COLO668 (cell line): Measurements from ENCODE around the gene ZNF335.

ENCODE experiments used
- DNase-seq: peaks from one replicate; lab custom pipeline; 2025; ENCODE audit not compliant: unreplicated experiment; lab: John Stamatoyannopoulos, UW

Gene ZNF335, protein sequence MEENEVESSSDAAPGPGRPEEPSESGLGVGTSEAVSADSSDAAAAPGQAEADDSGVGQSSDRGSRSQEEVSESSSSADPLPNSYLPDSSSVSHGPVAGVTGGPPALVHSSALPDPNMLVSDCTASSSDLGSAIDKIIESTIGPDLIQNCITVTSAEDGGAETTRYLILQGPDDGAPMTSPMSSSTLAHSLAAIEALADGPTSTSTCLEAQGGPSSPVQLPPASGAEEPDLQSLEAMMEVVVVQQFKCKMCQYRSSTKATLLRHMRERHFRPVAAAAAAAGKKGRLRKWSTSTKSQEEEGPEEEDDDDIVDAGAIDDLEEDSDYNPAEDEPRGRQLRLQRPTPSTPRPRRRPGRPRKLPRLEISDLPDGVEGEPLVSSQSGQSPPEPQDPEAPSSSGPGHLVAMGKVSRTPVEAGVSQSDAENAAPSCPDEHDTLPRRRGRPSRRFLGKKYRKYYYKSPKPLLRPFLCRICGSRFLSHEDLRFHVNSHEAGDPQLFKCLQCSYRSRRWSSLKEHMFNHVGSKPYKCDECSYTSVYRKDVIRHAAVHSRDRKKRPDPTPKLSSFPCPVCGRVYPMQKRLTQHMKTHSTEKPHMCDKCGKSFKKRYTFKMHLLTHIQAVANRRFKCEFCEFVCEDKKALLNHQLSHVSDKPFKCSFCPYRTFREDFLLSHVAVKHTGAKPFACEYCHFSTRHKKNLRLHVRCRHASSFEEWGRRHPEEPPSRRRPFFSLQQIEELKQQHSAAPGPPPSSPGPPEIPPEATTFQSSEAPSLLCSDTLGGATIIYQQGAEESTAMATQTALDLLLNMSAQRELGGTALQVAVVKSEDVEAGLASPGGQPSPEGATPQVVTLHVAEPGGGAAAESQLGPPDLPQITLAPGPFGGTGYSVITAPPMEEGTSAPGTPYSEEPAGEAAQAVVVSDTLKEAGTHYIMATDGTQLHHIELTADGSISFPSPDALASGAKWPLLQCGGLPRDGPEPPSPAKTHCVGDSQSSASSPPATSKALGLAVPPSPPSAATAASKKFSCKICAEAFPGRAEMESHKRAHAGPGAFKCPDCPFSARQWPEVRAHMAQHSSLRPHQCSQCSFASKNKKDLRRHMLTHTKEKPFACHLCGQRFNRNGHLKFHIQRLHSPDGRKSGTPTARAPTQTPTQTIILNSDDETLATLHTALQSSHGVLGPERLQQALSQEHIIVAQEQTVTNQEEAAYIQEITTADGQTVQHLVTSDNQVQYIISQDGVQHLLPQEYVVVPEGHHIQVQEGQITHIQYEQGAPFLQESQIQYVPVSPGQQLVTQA (N-terminal part only)

DNA sequence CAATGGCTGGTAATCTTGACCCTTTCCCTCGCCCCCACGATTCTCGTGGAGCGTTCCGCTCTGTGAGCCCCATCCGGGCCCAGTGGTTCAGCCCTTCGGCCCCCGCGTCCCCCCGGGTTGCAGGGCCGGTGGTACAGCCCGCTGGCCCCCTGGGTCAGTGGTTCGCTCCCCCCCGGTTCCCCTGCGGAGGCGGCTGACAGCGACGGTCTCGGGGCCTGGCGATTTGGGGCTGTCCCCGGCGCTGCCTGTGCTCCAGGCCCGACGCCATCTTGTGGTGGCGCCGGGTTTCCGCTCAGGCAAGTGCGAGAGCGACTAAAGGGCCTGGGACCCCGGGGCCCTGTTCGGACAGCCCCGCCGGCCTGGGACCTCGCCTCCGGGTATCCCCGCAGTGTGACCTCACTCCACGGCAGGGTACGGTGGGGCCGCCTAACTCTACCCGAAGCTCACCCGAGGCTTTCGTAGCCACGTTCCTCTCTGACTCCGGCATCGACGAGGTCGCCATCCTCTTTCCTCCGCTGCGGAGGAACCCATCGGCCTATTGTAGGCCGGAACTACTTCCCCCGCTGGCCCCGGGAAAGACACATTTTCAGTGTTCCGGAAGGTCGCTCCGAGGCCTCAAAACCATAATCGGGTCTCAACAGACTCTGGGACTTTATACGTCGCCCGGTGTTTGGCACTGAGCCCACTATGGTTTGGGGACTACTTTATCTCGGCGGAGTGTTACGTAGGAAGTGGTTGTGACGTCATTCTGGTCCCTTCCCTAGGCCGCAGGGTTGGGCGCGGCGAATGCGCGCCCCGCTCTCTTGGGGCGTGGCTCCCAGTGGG lies at the start of gene ZNF335:
Gene ZNF335 (minus strand): TSS at position 529 of the 825 bp plus-strand sequence. CDS start 793 bp downstream, outside the sequence.
- DNase-seq = peak; percentile 98

DNA sequence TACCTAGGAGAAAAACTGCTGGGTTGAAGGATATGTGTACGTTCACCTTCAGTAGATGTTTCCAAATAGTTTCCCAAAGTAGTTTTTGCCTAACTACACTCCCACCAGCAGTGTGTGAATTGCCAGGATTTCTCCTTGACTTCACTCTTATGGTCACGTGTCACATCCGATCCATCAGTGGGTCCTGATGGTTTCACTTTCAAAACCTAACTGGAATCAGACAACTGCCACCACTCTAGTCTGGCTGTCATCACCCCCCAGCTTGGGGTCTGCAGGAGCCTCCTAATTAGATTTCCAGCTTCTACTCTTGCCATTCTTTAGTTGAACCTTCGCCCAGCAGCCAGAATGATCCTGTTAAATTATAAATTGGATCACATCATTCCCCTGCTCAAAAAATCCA lies 48.6 kb upstream of the ZNF335 start:
- DNase-seq = no peak

DNA sequence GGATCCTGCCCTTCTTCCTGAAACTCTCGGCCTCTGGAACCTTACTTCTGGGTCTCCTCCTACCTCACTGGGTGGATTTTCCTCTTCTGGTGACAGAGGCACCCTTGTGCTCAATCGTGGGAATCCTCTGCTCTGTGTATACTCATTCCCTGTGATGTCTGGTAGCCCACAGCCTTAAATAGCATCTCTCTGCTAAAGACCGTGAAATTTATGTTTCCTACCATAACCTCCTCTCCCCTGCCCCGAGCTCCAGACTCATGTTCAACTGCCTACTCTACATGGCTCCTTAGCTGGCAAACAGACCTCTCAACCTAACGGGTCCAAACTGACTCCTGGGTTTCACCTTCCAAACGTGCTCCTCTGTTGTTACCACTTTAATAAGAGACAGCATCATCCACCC lies 46.6 kb upstream of the ZNF335 start:
- DNase-seq = no peak

DNA sequence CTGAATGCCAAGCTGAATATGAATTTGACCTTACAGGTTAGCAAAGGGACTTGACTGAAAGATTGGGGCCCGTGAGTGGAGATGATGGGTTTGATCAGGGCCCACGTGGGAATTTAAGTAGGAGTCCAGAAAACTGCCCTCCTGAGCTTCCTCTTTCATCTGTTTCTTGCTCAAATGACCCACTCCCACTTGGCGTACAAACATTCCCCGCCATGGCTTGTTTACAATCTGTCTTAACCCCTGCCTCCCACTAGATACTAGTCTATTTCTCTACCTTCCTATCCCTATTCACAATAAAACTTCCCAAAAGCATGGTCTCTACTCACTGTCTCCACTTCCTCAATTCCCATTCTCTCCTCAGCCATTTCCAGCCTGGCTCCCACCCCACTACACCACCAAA lies 46.1 kb upstream of the ZNF335 start:
- DNase-seq = no peak

DNA sequence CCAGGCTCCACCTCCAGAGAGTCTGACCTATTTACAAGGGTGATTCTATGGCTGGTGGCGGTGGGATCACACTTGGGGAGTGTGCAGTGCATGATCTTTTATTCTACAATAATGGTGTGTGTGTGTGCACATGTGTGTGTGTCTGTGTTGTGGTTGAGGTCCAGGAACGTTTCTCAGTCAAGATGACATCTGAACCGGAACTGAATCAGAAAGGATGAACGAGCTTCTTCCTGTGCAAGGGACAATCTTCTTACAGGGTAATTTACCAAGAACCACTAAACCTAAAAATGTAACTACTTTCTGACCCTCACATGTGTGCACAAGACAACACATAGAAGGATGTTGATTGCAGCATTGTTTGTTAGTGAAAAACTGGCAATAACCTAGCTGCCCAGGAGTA lies 45.3 kb upstream of the ZNF335 start:
- no peak for DNase-seq

DNA sequence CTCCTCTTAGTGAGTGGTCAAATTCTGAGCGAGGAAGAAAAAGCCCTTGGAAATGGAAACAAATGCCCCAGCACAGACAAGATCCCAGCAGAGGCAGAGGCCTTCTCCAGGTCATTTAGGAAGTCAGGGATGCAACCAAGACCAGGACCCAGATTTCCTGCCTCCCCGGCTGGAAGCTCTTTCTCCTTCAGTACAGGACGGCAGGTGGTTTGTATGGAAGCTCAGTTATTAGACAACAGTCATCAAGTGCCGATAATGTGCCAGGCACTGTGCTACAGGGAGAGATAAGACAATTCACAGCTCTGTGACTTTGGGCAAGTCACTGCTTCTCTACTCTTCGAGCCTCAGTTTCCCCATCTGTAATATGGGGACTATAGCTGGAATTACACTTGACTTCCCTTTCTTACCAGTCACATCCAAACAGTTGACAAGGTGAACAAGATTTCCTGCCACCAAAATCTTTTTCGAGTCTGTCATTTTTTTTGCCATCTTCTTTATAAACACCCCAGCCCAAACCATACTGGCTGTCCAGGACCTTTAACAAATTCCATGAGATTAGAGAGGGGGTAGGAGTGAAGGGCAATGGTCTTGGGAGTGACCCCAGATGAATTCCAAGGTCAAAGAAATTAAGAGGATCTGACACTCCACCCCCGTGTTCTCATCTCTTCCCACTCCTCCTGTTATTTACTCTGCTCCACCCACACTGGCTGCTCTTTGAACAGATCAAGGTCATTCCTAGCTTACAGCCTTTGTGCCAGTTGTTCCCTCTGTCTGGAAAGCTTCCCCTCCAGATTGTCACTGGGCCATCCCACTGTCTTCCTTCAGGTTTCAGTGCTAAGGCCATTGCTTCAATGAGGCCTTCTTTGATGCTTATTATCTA lies 42.8 kb upstream of the ZNF335 start:
- DNase-seq = no peak

DNA sequence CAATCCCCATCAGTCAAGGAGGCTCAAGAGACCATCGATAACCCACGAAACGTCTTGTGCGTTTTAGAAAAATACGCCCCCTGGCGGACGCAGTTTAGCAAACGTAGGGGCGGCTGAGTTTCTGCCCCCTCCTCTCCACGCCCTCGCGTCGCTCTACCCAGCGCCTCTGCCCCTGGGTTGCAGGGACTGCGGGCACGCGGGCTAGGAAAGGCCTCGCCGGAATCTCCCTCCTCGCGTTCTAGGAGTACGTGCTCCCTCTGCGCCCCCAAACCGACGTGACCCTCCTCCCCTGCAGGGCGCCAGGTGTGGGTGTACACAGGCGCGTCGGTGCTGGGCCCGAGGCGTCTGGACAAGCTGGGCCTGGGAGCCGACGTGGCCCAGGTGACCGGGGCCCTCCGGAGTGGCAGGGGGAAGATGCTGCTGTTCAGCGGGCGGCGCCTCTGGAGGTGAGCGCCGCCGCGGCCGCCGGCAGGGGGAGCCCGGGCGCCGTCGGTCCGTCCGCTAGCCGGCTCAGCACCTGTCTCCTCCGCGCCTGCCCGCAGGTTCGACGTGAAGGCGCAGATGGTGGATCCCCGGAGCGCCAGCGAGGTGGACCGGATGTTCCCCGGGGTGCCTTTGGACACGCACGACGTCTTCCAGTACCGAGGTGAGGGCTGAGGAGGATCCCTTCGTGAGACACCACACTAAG lies 42.0 kb upstream of the ZNF335 start:
- DNase-seq = peak; percentile 92

DNA sequence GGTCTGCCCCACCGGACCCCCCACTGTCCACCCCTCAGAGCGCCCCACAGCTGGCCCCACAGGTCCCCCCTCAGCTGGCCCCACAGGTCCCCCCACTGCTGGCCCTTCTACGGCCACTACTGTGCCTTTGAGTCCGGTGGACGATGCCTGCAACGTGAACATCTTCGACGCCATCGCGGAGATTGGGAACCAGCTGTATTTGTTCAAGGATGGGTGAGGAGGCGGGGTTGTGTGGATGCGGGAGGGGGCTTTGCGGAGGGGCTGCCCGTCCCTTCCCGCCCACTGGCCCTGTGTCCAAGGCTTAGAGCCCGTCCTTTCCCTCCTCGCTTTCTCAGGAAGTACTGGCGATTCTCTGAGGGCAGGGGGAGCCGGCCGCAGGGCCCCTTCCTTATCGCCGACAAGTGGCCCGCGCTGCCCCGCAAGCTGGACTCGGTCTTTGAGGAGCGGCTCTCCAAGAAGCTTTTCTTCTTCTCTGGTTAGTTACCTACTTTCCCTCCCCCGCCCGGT lies 41.4 kb upstream of the ZNF335 start:
- DNase-seq = no peak

DNA sequence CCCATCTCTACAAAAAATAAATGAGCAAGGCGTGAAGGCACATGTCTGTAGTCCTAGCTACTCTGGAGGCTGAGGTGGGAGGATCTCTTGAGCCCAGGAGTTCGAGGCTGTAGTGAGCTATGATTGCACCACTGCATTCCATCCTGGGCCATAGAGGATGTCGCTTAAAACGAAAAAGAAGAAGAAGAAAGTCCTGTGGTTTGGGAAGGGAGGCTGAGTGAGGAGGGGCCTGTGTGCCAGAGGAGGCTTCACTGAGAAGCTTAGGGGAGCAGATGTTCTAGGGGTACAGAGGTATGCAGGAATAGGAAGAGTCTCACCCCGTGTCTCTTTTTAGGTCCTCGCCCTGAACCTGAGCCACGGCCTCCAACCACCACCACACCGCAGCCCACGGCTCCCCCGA lies 40.9 kb upstream of the ZNF335 start:
- DNase-seq = no peak

DNA sequence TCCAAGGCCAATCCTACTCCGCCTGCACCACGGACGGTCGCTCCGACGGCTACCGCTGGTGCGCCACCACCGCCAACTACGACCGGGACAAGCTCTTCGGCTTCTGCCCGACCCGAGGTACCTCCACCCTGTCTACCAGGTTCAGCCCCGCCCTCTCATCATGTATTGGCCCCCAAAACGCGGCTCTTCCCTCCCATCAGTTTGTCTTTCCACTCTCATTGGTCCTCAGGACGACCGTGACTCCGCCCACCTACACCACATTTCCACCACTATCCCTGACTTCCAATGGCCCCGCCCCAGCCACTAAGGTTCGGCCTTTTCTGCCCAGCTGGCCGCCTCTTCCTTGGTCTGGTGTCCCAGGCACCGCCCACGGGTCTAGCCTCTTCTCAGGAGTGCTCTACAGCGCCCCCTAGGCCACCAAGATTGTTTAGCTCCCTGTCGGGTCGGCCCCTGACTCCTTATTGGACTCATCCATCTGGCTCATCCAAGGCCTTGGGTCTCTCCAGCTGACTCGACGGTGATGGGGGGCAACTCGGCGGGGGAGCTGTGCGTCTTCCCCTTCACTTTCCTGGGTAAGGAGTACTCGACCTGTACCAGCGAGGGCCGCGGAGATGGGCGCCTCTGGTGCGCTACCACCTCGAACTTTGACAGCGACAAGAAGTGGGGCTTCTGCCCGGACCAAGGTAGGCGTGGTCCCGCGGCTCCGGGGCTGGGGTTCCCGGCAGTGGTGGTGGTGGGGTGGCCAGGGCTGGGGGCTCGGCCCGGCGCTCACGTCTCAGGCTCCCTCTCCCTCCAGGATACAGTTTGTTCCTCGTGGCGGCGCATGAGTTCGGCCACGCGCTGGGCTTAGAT lies 39.9 kb upstream of the ZNF335 start:
- peak; percentile 45 for DNase-seq

DNA sequence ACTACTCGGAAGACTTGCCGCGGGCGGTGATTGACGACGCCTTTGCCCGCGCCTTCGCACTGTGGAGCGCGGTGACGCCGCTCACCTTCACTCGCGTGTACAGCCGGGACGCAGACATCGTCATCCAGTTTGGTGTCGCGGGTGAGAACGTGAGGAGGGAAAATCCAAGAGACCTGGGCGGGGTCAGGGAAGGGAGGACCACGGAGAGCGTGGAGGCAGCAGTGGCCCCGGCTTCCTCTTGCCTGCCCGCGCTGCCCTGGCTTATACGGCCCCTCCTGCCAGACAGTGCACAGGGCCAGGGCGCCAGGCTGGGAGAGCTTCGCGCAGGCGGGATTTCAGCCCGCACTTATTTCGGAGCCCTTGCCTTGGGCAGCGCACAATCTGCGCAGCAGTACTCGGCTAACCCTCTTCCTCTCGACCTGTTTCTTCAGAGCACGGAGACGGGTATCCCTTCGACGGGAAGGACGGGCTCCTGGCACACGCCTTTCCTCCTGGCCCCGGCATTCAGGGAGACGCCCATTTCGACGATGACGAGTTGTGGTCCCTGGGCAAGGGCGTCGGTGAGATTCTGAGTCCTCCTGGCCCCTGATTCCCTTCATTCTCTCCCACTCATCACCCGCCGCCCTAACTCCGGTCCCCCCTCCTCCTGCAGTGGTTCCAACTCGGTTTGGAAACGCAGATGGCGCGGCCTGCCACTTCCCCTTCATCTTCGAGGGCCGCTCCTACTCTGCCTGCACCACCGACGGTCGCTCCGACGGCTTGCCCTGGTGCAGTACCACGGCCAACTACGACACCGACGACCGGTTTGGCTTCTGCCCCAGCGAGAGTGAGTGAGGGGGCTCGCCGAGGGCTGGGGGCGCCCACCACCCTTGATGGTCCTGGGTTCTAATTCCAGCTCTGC lies 38.7 kb upstream of the ZNF335 start:
- DNase-seq = peak; percentile 30

DNA sequence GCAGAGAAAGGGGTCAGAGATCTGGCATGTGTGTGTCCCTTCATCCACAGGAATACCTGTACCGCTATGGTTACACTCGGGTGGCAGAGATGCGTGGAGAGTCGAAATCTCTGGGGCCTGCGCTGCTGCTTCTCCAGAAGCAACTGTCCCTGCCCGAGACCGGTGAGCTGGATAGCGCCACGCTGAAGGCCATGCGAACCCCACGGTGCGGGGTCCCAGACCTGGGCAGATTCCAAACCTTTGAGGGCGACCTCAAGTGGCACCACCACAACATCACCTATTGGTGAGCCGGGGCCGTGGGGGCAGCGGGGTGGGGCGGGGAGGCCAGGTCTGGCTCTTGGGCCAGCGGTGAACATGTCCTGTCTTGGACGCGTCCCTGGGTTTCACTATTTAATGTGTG lies 37.8 kb upstream of the ZNF335 start:
- no peak for DNase-seq

DNA sequence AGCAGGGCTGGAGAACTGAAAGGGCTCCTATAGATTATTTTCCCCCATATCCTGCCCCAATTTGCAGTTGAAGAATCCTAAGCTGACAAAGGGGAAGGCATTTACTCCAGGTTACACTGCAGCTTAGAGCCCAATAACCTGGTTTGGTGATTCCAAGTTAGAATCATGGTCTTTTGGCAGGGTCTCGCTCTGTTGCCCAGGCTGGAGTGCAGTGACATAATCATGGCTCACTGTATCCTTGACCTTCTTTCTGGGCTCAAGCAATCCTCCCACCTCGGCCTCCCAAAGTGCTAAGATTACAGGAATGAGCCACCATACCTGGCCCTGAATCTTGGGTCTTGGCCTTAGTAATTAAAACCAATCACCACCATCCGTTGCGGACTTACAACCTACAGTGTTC lies 35.7 kb upstream of the ZNF335 start:
- no peak for DNase-seq

DNA sequence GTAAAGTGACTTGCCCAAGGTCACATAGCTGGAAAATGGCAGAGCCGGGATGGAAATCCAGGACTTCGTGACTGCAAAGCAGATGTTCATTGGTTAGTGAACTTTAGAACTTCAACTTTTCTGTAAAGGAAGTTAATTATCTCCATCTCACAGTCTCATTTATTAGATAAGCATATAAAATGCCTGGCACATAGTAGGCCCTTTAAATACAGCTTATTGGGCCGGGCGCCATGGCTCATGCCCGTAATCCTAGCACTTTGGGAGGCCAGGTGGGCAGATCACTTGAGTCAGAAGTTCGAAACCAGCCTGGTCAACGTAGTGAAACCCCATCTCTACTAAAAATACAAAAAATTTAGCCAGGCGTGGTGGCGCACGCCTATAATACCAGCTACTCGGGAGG lies 35.0 kb upstream of the ZNF335 start:
- DNase-seq = no peak

DNA sequence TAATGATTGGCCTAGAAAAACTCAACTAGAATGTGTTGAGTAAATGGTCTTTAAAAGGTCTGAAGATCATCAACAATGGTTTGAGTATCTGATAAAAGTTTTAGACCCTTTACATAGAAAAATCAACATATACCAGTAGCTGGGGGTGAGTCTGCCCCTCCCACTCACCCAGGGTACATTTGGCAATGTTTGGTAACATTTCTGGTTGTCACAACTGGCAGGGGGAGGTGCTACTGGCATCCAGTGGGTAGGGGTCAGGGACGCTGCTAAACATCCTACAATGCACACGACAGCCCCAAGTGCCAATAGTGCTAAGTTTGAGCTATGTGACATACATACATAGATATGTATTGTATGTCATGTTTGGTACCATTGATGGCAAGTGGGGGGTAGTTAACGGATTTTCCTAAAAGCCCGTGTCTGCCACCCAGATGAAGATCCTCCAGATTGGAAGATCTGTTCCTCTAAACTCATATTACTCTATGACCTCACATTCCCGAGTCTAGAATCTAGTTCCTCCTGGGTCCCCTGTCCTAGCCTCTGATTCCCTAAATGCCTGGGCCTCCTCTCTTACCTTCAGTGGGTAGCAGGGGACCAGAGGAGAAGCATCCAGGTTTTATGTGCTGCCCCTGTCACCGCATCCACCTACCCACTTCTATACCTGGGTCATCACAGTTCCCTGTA lies 34.2 kb upstream of the ZNF335 start:
- no peak for DNase-seq

DNA sequence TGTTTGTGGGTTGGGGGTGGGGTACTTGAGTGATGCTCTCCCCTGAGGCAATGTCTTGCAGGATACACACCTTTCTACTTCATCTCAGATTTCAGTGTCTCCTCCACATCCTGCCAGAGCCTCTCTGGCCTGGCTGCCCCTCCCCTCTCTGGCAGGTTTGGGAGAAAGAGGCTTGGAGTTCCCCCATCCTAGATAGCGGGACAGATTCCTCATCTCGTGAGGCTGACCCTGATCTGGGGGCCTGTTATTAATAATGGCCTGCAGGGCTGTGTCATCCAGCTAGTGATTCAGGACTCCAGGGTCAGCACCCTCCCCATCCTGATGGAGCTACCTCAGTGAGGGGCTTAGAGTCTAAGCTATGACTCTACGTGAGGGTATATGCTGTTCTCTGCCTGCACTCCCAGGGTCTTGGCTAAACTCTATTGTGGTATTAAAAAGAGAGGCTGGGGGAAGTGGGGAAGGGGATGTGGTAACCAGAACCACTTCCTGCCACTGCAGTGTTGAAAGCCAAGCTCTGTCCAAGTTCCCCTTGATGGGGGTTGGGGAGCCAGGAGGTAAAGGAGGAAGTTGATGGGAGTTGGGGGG lies 33.0 kb upstream of the ZNF335 start:
- peak; percentile 44 for DNase-seq
